ENCODE results near the gene CEP128.

Gene CEP128

GRCh38 chr14:80518173-80518572 is 423.4 kb downstream of the CEP128 start:
- H3K27ac ChIP-seq, result no peak overlapping the region
- TF ChIP-seq CTCF (conservative IDR thresholded peaks at IDR 0.05), result no peak

GRCh38 chr14:80507292-80507869 is 434.2 kb downstream of the CEP128 start:
- no peak for TF ChIP-seq CTCF (conservative IDR thresholded peaks at IDR 0.05)
- H3K27ac ChIP-seq, result no peak overlapping the region

- no peak for TF ChIP-seq CTCF (conservative IDR thresholded peaks at IDR 0.05)
- no peak overlapping the region for H3K27ac ChIP-seq
Observed at GRCh38 chr14:80504781-80505180, 436.8 kb downstream of the CEP128 start.

GRCh38 chr14:80498533-80498932 is 443.0 kb downstream of the CEP128 start:
- no peak for TF ChIP-seq CTCF (conservative IDR thresholded peaks at IDR 0.05)
- H3K27ac ChIP-seq, result peak overlapping the region; percentile 21; the same call in 1 of the 2 replicates

- TF ChIP-seq CTCF (conservative IDR thresholded peaks at IDR 0.05), result no peak
- no peak overlapping the region for H3K27ac ChIP-seq
Observed at GRCh38 chr14:80496090-80496489, 445.4 kb downstream of the CEP128 start.

- no peak for TF ChIP-seq CTCF (conservative IDR thresholded peaks at IDR 0.05)
Observed at GRCh38 chr14:80494769-80495168, 446.8 kb downstream of the CEP128 start.

GRCh38 chr14:80493620-80494019 is 447.9 kb downstream of the CEP128 start:
- TF ChIP-seq CTCF (conservative IDR thresholded peaks at IDR 0.05), result no peak
- no peak overlapping the region for H3K27ac ChIP-seq

More at GRCh38 chr14:80494769-80495168, 446.8 kb downstream of the CEP128 start:
- H3K27ac ChIP-seq, result no peak overlapping the region
